Measurements from ENCODE around the gene NME9. TPM values are rescaled to one million over a fixed set of nuclear protein-coding genes. Genes with fewer than 3 reads are reported as not detected.

NME9 gene
- total and polyA plus RNA-seq, 2 donors (not counting 1 experiment from before 2014, with no cell fraction given), result not detected

GRCh38 chr3:138367326-138367850 is 37.7 kb upstream of the NME9 start:
- Histone ChIP-seq H3K27me3 (ENCODE audit: control insufficient read depth, insufficient read depth, low read length) (no peaks in the 10 kb centered on the region), H3K79me2 (ENCODE audit: control insufficient read depth, insufficient read depth, low read length) (no peaks in the 10 kb centered on the region), H2AFZ (ENCODE audit: low read length) (no peak overlapping the region), H3K9ac (ENCODE audit: insufficient read depth, low read length) (no peak overlapping the region), H4K20me1 (ENCODE audit: control insufficient read depth, extremely low read depth, insufficient read depth, low read length) (peaks cover 1% of the 10 kb centered on the region), H3K27ac (ENCODE audit: insufficient read depth, low read length) (no peak overlapping the region), H3K9me3 (ENCODE audit: control insufficient read depth, insufficient read depth, low read depth, low read length) (no peaks in the 10 kb centered on the region), H3K4me1 (ENCODE audit: control insufficient read depth, extremely low read depth, insufficient read depth, low read length) (no peaks in the 10 kb centered on the region), H3K4me3 (replicated peaks in 1 of 4; ENCODE audit: control extremely low read depth in 1 of 4, insufficient read depth in 1 of 4, low read depth in 3 of 4, low read length in 4 of 4) (no peak overlapping the region), H3K4me2 (ENCODE audit: extremely low read depth, insufficient read depth, low read length) (no peak overlapping the region), H3K36me3 (ENCODE audit: control insufficient read depth, insufficient read depth, low read length) (no peaks in the 10 kb centered on the region)
- TF ChIP-seq CTCF (conservative IDR thresholded peaks at IDR 0.05 in 1 of 2, IDR thresholded peaks at IDR 0.05 in 1 of 2; ENCODE audit: low read depth in 1 of 2, low read length in 2 of 2), result no peak
- no peak for TF ChIP-seq EZH2 (IDR thresholded peaks at IDR 0.05; ENCODE audit: low read length, missing control alignments)
- no peak for DNase-seq (ENCODE audit: low read depth in 2 of 2)

- Histone ChIP-seq H3K36me3 (ENCODE audit: control insufficient read depth, insufficient read depth, low read length) (no peaks in the 10 kb centered on the region), H2AFZ (ENCODE audit: low read length) (no peak overlapping the region), H3K79me2 (ENCODE audit: control insufficient read depth, insufficient read depth, low read length) (no peaks in the 10 kb centered on the region), H3K4me3 (replicated peaks in 1 of 4; ENCODE audit: control extremely low read depth in 1 of 4, insufficient read depth in 1 of 4, low read depth in 3 of 4, low read length in 4 of 4) (no peak overlapping the region), H3K4me1 (ENCODE audit: control insufficient read depth, extremely low read depth, insufficient read depth, low read length) (no peaks in the 10 kb centered on the region), H3K27ac (ENCODE audit: insufficient read depth, low read length) (no peak overlapping the region), H4K20me1 (ENCODE audit: control insufficient read depth, extremely low read depth, insufficient read depth, low read length) (peaks cover 1% of the 10 kb centered on the region), H3K4me2 (ENCODE audit: extremely low read depth, insufficient read depth, low read length) (no peak overlapping the region), H3K27me3 (ENCODE audit: control insufficient read depth, insufficient read depth, low read length) (no peaks in the 10 kb centered on the region), H3K9ac (ENCODE audit: insufficient read depth, low read length) (no peak overlapping the region), H3K9me3 (ENCODE audit: control insufficient read depth, insufficient read depth, low read depth, low read length) (no peaks in the 10 kb centered on the region)
- TF ChIP-seq CTCF (conservative IDR thresholded peaks at IDR 0.05 in 1 of 2, IDR thresholded peaks at IDR 0.05 in 1 of 2; ENCODE audit: low read depth in 1 of 2, low read length in 2 of 2), result no peak
- TF ChIP-seq EZH2 (IDR thresholded peaks at IDR 0.05; ENCODE audit: low read length, missing control alignments), result no peak
- no peak for DNase-seq (ENCODE audit: low read depth in 2 of 2)
These were observed 36.5 kb upstream of the NME9 start for GRCh38 chr3:138366006-138366759.

- Histone ChIP-seq H3K27me3 (ENCODE audit: control insufficient read depth, insufficient read depth, low read length) (no peaks in the 10 kb centered on the region), H3K9ac (ENCODE audit: insufficient read depth, low read length) (no peak overlapping the region), H3K4me2 (ENCODE audit: extremely low read depth, insufficient read depth, low read length) (no peak overlapping the region), H3K4me3 (replicated peaks in 1 of 4; ENCODE audit: control extremely low read depth in 1 of 4, insufficient read depth in 1 of 4, low read depth in 3 of 4, low read length in 4 of 4) (no peak overlapping the region), H3K27ac (ENCODE audit: insufficient read depth, low read length) (no peak overlapping the region), H4K20me1 (ENCODE audit: control insufficient read depth, extremely low read depth, insufficient read depth, low read length) (peaks cover 1% of the 10 kb centered on the region), H3K36me3 (ENCODE audit: control insufficient read depth, insufficient read depth, low read length) (no peaks in the 10 kb centered on the region), H3K4me1 (ENCODE audit: control insufficient read depth, extremely low read depth, insufficient read depth, low read length) (no peaks in the 10 kb centered on the region), H3K79me2 (ENCODE audit: control insufficient read depth, insufficient read depth, low read length) (no peaks in the 10 kb centered on the region), H2AFZ (ENCODE audit: low read length) (no peak overlapping the region), H3K9me3 (ENCODE audit: control insufficient read depth, insufficient read depth, low read depth, low read length) (no peaks in the 10 kb centered on the region)
- no peak for DNase-seq (ENCODE audit: low read depth in 2 of 2)
- TF ChIP-seq CTCF (conservative IDR thresholded peaks at IDR 0.05 in 1 of 2, IDR thresholded peaks at IDR 0.05 in 1 of 2; ENCODE audit: low read depth in 1 of 2, low read length in 2 of 2) (no peak), EZH2 (IDR thresholded peaks at IDR 0.05; ENCODE audit: low read length, missing control alignments) (no peak)
These were observed 35.6 kb upstream of the NME9 start for GRCh38 chr3:138365253-138365555.
